ENCODE data around the gene GPC4. TPM values are rescaled to one million over a fixed set of nuclear protein-coding genes. Genes with fewer than 3 reads are reported as not detected.

The GPC4 gene
- total RNA-seq, 1 donor from 2014 or later, result 86.4 TPM

- Histone ChIP-seq H3K9ac (ENCODE audit: low read length) (no peak overlapping the region), H3K9me3 (ENCODE audit: insufficient read depth, low read depth, low read length) (no peaks in the 10 kb centered on the region), H3K4me2 (ENCODE audit: low read length) (no peak overlapping the region), H3K36me3 (ENCODE audit: insufficient read depth, low read length) (no peaks in the 10 kb centered on the region), H2AFZ (ENCODE audit: low read depth, low read length) (no peak overlapping the region), H4K20me1 (ENCODE audit: insufficient read depth, low read length) (no peaks in the 10 kb centered on the region), H3K79me2 (ENCODE audit: insufficient read depth, low read length) (peaks cover 4% of the 10 kb centered on the region), H3K4me1 (ENCODE audit: insufficient read depth, low read length) (no peaks in the 10 kb centered on the region), H3K4me3 (ENCODE audit: insufficient read depth, low read depth, low read length) (no peak overlapping the region), H3K27me3 (ENCODE audit: insufficient read depth, low read length) (no peaks in the 10 kb centered on the region), H3K27ac (ENCODE audit: low read depth, low read length) (no peak overlapping the region)
- no peak overlapping the region for H3K4me3 Mint-ChIP-seq (ENCODE audit: unreplicated experiment)
- DNase-seq (ENCODE audit: low read depth) (no peak), FAIRE-seq (peak; percentile 83)
- TF ChIP-seq EZH2 (IDR thresholded peaks at IDR 0.05; ENCODE audit: insufficient read depth, low read length) (no peak), CTCF (IDR thresholded peaks at IDR 0.05; ENCODE audit: insufficient read depth, low read depth, low read length) (no peak)
- H3K36me3 Mint-ChIP-seq (ENCODE audit: low read depth, unreplicated experiment), result no peaks in the 10 kb centered on the region
- H3K27ac Mint-ChIP-seq (ENCODE audit: unreplicated experiment), result no peak overlapping the region
- H3K4me1 Mint-ChIP-seq (ENCODE audit: low read depth, unreplicated experiment), result peaks cover 9% of the 10 kb centered on the region
- H3K9me3 Mint-ChIP-seq (ENCODE audit: unreplicated experiment), result no peaks in the 10 kb centered on the region
- H3K27me3 Mint-ChIP-seq (ENCODE audit: low read depth, unreplicated experiment), result no peaks in the 10 kb centered on the region
Measured at GRCh38 chrX:133373386-133374079, 41.8 kb downstream of the GPC4 start.

GRCh38 chrX:133370696-133371275 is 44.5 kb downstream of the GPC4 start:
- Mint-ChIP-seq H3K4me3 (ENCODE audit: unreplicated experiment) (no peak overlapping the region), H3K4me1 (ENCODE audit: low read depth, unreplicated experiment) (peaks cover 7% of the 10 kb centered on the region), H3K27ac (ENCODE audit: unreplicated experiment) (no peak overlapping the region), H3K9me3 (ENCODE audit: unreplicated experiment) (no peaks in the 10 kb centered on the region), H3K36me3 (ENCODE audit: low read depth, unreplicated experiment) (no peaks in the 10 kb centered on the region), H3K27me3 (ENCODE audit: low read depth, unreplicated experiment) (no peaks in the 10 kb centered on the region)
- Histone ChIP-seq H3K9me3 (ENCODE audit: insufficient read depth, low read depth, low read length) (no peaks in the 10 kb centered on the region), H3K4me1 (ENCODE audit: insufficient read depth, low read length) (peaks cover 3% of the 10 kb centered on the region), H3K36me3 (ENCODE audit: insufficient read depth, low read length) (no peaks in the 10 kb centered on the region), H3K79me2 (ENCODE audit: insufficient read depth, low read length) (no peaks in the 10 kb centered on the region), H3K9ac (ENCODE audit: low read length) (no peak overlapping the region), H3K4me2 (ENCODE audit: low read length) (no peak overlapping the region), H3K4me3 (ENCODE audit: insufficient read depth, low read depth, low read length) (no peak overlapping the region), H2AFZ (ENCODE audit: low read depth, low read length) (no peak overlapping the region), H3K27me3 (ENCODE audit: insufficient read depth, low read length) (no peaks in the 10 kb centered on the region), H3K27ac (ENCODE audit: low read depth, low read length) (no peak overlapping the region), H4K20me1 (ENCODE audit: insufficient read depth, low read length) (no peaks in the 10 kb centered on the region)
- DNase-seq (ENCODE audit: low read depth), result no peak
- no peak for TF ChIP-seq CTCF (IDR thresholded peaks at IDR 0.05; ENCODE audit: insufficient read depth, low read depth, low read length)
- TF ChIP-seq EZH2 (IDR thresholded peaks at IDR 0.05; ENCODE audit: insufficient read depth, low read length), result no peak
- FAIRE-seq, result no peak

GRCh38 chrX:133369065-133369464 is 46.2 kb downstream of the GPC4 start:
- H3K4me1 ChIP-seq (ENCODE audit: insufficient read depth, low read length), result peaks cover 3% of the 10 kb centered on the region
- Mint-ChIP-seq H3K36me3 (ENCODE audit: low read depth, unreplicated experiment) (no peaks in the 10 kb centered on the region), H3K4me3 (ENCODE audit: unreplicated experiment) (no peak overlapping the region), H3K9me3 (ENCODE audit: unreplicated experiment) (no peaks in the 10 kb centered on the region), H3K4me1 (ENCODE audit: low read depth, unreplicated experiment) (peaks cover 17% of the 10 kb centered on the region), H3K27me3 (ENCODE audit: low read depth, unreplicated experiment) (no peaks in the 10 kb centered on the region), H3K27ac (ENCODE audit: unreplicated experiment) (no peak overlapping the region)
- no peak for DNase-seq (ENCODE audit: low read depth)
- H3K4me2 ChIP-seq (ENCODE audit: low read length), result no peak overlapping the region
- no peaks in the 10 kb centered on the region for H3K9me3 ChIP-seq (ENCODE audit: insufficient read depth, low read depth, low read length)
- TF ChIP-seq CTCF (IDR thresholded peaks at IDR 0.05; ENCODE audit: insufficient read depth, low read depth, low read length) (no peak), EZH2 (IDR thresholded peaks at IDR 0.05; ENCODE audit: insufficient read depth, low read length) (no peak)
- no peak overlapping the region for H3K4me3 ChIP-seq (ENCODE audit: insufficient read depth, low read depth, low read length)
- H3K27ac ChIP-seq (ENCODE audit: low read depth, low read length), result no peak overlapping the region
- peak; percentile 75 for FAIRE-seq
- no peaks in the 10 kb centered on the region for H3K27me3 ChIP-seq (ENCODE audit: insufficient read depth, low read length)
- H2AFZ ChIP-seq (ENCODE audit: low read depth, low read length), result no peak overlapping the region
- H3K9ac ChIP-seq (ENCODE audit: low read length), result no peak overlapping the region
- H3K79me2 ChIP-seq (ENCODE audit: insufficient read depth, low read length), result no peaks in the 10 kb centered on the region
- no peaks in the 10 kb centered on the region for H3K36me3 ChIP-seq (ENCODE audit: insufficient read depth, low read length)
- H4K20me1 ChIP-seq (ENCODE audit: insufficient read depth, low read length), result no peaks in the 10 kb centered on the region

Measured in astrocyte (in vitro differentiated cells and primary cell).